GM06990 (cell line): ENCODE data around the gene TMPO.
A peak's percentile ranks its signal among the peaks of the same experiment; 100 is the strongest.
"Not testable (repeated sequence)": the region's sequence is repeated elsewhere in the genome, so short reads cannot be mapped to it uniquely, and the experiment has no call there.

Experiments used
- DNase-seq: peaks from one replicate; pipeline ENCODE4 v3.0.0-alpha.2; 2011; ENCODE audit not compliant: insufficient read length; ENCODE audit errors: extremely low read depth
- H3K27me3 ChIP-seq: replicated peaks from 2 replicates; pipeline ENCODE4 v1.6.0; 2011; ENCODE audit warnings: low read length; ENCODE audit not compliant: control insufficient read depth, insufficient read depth
- H3K36me3 ChIP-seq: 2 replicates; pipeline ENCODE4 v1.5.1; 2011; ENCODE audit warnings: low read length; ENCODE audit not compliant: control insufficient read depth, insufficient read depth
- H3K4me3 ChIP-seq: replicated peaks from 2 replicates; pipeline ENCODE4 v1.5.1; 2011; ENCODE audit warnings: low read depth, mild to moderate bottlenecking, control low read depth, low read length
- CTCF ChIP-seq: IDR thresholded peaks from 2 replicates; pipeline ENCODE4 v1.5.1; 2011; ENCODE audit warnings: low read length, control low read depth, mild to moderate bottlenecking, inconsistent platforms; ENCODE audit not compliant: insufficient read depth, poor library complexity, severe bottlenecking

TMPO gene

GRCh38 chr12:98504368-98504617 is 11.1 kb upstream of the TMPO start:
- peak overlapping the region; percentile 85 for H3K4me3 ChIP-seq
- no peak for DNase-seq
- TF ChIP-seq CTCF: no peak

GRCh38 chr12:98509063-98509462 is 6.3 kb upstream of the TMPO start:
- H3K27me3 ChIP-seq: no peaks in the 10 kb centered on the region
- no peak for DNase-seq
- no peaks in the 10 kb centered on the region for H3K36me3 ChIP-seq
- TF ChIP-seq CTCF: no peak
- no peak overlapping the region for H3K4me3 ChIP-seq

More at GRCh38 chr12:98504368-98504617, 11.1 kb upstream of the TMPO start:
- H3K36me3 ChIP-seq: no peaks in the 10 kb centered on the region
- H3K27me3 ChIP-seq: no peaks in the 10 kb centered on the region

GRCh38 chr12:98511806-98512205 is 3.6 kb upstream of the TMPO start:
- not testable (repeated sequence) for DNase-seq, H3K27me3 ChIP-seq, H3K4me3 ChIP-seq, H3K36me3 ChIP-seq

- Histone ChIP-seq H3K4me3 (peak overlapping the region; percentile 82), H3K27me3 (no peaks in the 10 kb centered on the region), H3K36me3 (no peaks in the 10 kb centered on the region)
- no peak for TF ChIP-seq CTCF
- no peak for DNase-seq
Observed at GRCh38 chr12:98513379-98514322, 1.7 kb upstream of the TMPO start.

GRCh38 chr12:98514982-98515286 is 456 bp upstream of the TMPO start:
- DNase-seq: no peak
- no peak for TF ChIP-seq CTCF
- peak overlapping the region; percentile 82 for H3K4me3 ChIP-seq

GRCh38 chr12:98516111-98516873 is 902 bp downstream of the TMPO start:
- H3K27me3 ChIP-seq: no peaks in the 10 kb centered on the region
- no peaks in the 10 kb centered on the region for H3K36me3 ChIP-seq
- peak; percentile 89 for DNase-seq
- TF ChIP-seq CTCF: peak; percentile 70
- H3K4me3 ChIP-seq: peak overlapping the region; percentile 82

More at GRCh38 chr12:98514982-98515286, 456 bp upstream of the TMPO start:
- H3K27me3 ChIP-seq: no peaks in the 10 kb centered on the region
- no peaks in the 10 kb centered on the region for H3K36me3 ChIP-seq
